Measurements from ENCODE around the gene MSANTD1.

DNA sequence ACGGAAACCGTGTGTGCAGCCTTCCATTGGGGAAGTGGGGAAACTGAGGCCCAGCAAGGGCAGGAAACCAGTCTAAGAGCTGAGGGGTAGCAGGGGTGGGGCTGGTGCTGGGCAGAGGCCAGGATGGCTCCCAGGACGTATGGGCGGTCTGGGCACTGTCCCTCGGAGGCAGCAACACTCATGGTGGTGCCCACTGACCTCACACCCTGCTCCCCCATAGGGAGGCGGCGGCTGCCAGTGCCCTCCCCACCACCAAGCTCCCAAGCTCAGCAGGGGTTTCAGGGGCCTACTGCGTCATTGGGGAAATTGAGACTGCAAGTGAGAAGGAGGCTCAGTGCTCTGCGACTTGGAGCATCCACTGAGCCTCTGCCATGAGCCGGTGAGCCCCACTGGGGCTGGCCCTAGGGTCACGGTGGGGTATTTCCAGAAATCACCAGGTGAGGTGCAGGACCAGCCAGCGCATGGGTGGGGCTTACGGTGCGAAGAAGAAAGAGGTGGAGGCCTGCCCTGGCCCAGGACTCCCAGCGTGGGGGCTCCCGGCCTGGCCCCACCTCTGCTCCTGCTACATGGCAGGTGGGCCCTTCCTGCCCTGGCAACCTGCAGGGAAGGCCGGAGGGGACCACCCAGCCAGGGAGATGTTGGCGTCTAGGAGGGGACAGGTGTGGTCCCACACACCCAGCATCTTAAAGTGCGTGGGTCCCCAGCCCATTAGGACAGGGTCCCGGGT, 915 bp downstream of the MSANTD1 start:
- TF ChIP-seq POLR2A (IDR thresholded peaks at IDR 0.05), result no peak
- TF ChIP-seq, protein P1, sequence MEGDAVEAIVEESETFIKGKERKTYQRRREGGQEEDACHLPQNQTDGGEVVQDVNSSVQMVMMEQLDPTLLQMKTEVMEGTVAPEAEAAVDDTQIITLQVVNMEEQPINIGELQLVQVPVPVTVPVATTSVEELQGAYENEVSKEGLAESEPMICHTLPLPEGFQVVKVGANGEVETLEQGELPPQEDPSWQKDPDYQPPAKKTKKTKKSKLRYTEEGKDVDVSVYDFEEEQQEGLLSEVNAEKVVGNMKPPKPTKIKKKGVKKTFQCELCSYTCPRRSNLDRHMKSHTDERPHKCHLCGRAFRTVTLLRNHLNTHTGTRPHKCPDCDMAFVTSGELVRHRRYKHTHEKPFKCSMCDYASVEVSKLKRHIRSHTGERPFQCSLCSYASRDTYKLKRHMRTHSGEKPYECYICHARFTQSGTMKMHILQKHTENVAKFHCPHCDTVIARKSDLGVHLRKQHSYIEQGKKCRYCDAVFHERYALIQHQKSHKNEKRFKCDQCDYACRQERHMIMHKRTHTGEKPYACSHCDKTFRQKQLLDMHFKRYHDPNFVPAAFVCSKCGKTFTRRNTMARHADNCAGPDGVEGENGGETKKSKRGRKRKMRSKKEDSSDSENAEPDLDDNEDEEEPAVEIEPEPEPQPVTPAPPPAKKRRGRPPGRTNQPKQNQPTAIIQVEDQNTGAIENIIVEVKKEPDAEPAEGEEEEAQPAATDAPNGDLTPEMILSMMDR (IDR thresholded peaks at IDR 0.05), result no peak
- TF ChIP-seq EP300 (IDR thresholded peaks at IDR 0.05), result no peak

Data from ovary (tissue), 3 donors.